SU-DHL-6 (cell line): ENCODE results near the gene HRAS.

ENCODE experiments used
- CTCF ChIP-seq: fragments of 200-600 bp; sonication (generic); IDR thresholded peaks from one replicate; pipeline ENCODE4 v1.5.1; 2017; ENCODE audit warnings: antibody characterized with exemption, mild to moderate bottlenecking, low read length, moderate library complexity; ENCODE audit not compliant: insufficient read depth, poor library complexity, severe bottlenecking
- EZH2phosphoT487 ChIP-seq: fragments of 200-600 bp; sonication (generic), shearing (Covaris generic); conservative IDR thresholded peaks from 2 replicates; pipeline ENCODE4 v1.6.1; 2018; ENCODE audit warnings: mild to moderate bottlenecking, antibody characterized with exemption, low read length, moderate library complexity, mixed read lengths

- TF ChIP-seq CTCF (no peak), EZH2phosphoT487 (no peak)
Measured at GRCh38 chr11:548700-549603, 13.6 kb upstream of the HRAS start.
